Measurements from ENCODE around the gene PLRG1. TPM values are rescaled to one million over a fixed set of nuclear protein-coding genes. Genes with fewer than 3 reads are reported as not detected.
A peak's percentile ranks its signal among the peaks of the same experiment; 100 is the strongest.
"Not testable (repeated sequence)": the region's sequence is repeated elsewhere in the genome, so short reads cannot be mapped to it uniquely, and the experiment has no call there.

PLRG1 gene
- total RNA-seq (2021; fragmentation: NEBNext Ultra II Directional; extraction: Animal tissue kit (Norgen Biotek cat#: 25700)), result 100 to 1,000 TPM in 1 of 6 experiments, 10 to 100 TPM in 5; 93.8 to 101 (median 95.3) TPM
- long read RNA-seq, transcript PLRG1-202 (15 exons, 3,351 nt), result major isoform, 80 of 101 reads
- long read RNA-seq, partial matches to known transcripts, result 14 of 101 reads
- long read RNA-seq, other reads (novel, unspliced or antisense), result 6 of 101 reads

- Mint-ChIP-seq H3K4me3 (peak within 1 kb of the TSS; percentile 97), H3K27ac (peak within 1 kb of the TSS; percentile 93), H3K27me3 (ENCODE audit: insufficient read depth) (peaks cover 1% of the 10 kb centered on the region; the same call in 1 of the 2 replicates), H3K4me1 (ENCODE audit: low read depth) (peaks cover 20% of the 10 kb centered on the region), H3K9me3 (no peaks in the 10 kb centered on the region), H3K36me3 (ENCODE audit: low read depth) (peaks cover 15% of the 10 kb centered on the region; the same call in 1 of the 2 replicates)
- TF ChIP-seq, protein P1, sequence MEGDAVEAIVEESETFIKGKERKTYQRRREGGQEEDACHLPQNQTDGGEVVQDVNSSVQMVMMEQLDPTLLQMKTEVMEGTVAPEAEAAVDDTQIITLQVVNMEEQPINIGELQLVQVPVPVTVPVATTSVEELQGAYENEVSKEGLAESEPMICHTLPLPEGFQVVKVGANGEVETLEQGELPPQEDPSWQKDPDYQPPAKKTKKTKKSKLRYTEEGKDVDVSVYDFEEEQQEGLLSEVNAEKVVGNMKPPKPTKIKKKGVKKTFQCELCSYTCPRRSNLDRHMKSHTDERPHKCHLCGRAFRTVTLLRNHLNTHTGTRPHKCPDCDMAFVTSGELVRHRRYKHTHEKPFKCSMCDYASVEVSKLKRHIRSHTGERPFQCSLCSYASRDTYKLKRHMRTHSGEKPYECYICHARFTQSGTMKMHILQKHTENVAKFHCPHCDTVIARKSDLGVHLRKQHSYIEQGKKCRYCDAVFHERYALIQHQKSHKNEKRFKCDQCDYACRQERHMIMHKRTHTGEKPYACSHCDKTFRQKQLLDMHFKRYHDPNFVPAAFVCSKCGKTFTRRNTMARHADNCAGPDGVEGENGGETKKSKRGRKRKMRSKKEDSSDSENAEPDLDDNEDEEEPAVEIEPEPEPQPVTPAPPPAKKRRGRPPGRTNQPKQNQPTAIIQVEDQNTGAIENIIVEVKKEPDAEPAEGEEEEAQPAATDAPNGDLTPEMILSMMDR (IDR thresholded peaks at IDR 0.05), result no peak
- DNase-seq, result peak; percentile 93
Measured at GRCh38 chr4:154549894-154550790, at the start of gene PLRG1. Gene PLRG1, minus strand, starts transcription at chr4:154550400. Its CDS starts 92 bp downstream, at chr4:154550308.

GRCh38 chr4:154597798-154598774 is 47.9 kb upstream of the PLRG1 start:
- Mint-ChIP-seq H3K27me3 (ENCODE audit: insufficient read depth) (peaks cover 2% of the 10 kb centered on the region), H3K36me3 (ENCODE audit: low read depth) (no peaks in the 10 kb centered on the region), H3K4me1 (ENCODE audit: low read depth) (no peaks in the 10 kb centered on the region), H3K9me3 (no peaks in the 10 kb centered on the region), H3K4me3 (no peak overlapping the region), H3K27ac (no peak overlapping the region)
- DNase-seq, result no peak
- TF ChIP-seq, protein P1 (IDR thresholded peaks at IDR 0.05), result no peak

GRCh38 chr4:154597281-154597680 is 47.1 kb upstream of the PLRG1 start:
- not testable (repeated sequence) for H3K36me3 Mint-ChIP-seq (ENCODE audit: low read depth); H3K4me3 Mint-ChIP-seq; H3K27me3 Mint-ChIP-seq (ENCODE audit: insufficient read depth); H3K9me3 Mint-ChIP-seq; H3K27ac Mint-ChIP-seq; DNase-seq; H3K4me1 Mint-ChIP-seq (ENCODE audit: low read depth)

GRCh38 chr4:154595807-154596206 is 45.6 kb upstream of the PLRG1 start:
- Mint-ChIP-seq H3K4me3 (no peak overlapping the region), H3K9me3 (no peaks in the 10 kb centered on the region), H3K36me3 (ENCODE audit: low read depth) (no peaks in the 10 kb centered on the region), H3K27ac (no peak overlapping the region), H3K27me3 (ENCODE audit: insufficient read depth) (peaks cover 2% of the 10 kb centered on the region), H3K4me1 (ENCODE audit: low read depth) (no peaks in the 10 kb centered on the region)
- TF ChIP-seq, protein P1 (IDR thresholded peaks at IDR 0.05), result no peak
- no peak for DNase-seq

DNA sequence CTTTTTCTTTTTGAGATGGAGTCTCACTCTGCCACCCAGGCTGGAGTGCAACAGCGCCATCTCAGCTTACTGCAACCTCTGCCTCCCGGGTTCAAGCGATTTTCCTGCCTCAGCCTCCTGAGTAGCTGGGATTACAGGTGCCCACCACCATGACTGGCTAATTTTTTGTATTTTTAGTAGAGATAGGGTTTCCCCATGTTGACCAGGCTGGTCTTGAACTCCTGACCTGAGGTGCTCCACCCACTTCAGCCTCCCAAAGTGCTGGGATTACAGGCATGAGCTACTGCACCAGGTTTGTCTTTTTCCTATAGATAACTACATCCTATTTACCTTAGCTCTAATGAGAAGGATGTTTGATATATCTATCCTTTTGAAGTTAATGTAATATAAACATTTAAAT is 44.1 kb upstream of the PLRG1 start:
- DNase-seq; H3K36me3 Mint-ChIP-seq (ENCODE audit: low read depth); H3K4me1 Mint-ChIP-seq (ENCODE audit: low read depth); H3K27me3 Mint-ChIP-seq (ENCODE audit: insufficient read depth); H3K4me3 Mint-ChIP-seq; H3K9me3 Mint-ChIP-seq; H3K27ac Mint-ChIP-seq: not testable (repeated sequence)

DNA sequence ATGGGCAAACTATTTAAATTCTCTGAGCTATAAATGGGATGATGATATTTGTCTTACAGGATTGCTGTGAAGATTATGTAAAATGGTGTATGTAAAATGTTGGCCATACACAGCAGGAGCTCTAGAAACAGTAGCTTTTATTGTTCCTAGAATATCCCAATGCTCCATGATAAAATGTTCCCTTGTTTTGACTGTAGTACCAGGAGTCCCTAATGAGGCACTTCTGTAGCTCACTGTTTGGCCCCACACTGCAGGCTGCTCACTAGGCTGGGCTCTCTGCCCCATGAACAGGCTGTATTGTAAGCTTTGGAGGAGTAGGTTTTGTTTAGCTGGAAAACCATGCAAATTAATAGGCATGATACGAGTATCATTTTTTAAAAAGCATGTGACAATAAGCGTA is 43.7 kb upstream of the PLRG1 start:
- Mint-ChIP-seq H3K4me1 (ENCODE audit: low read depth) (no peaks in the 10 kb centered on the region), H3K27ac (no peak overlapping the region), H3K36me3 (ENCODE audit: low read depth) (no peaks in the 10 kb centered on the region), H3K9me3 (no peaks in the 10 kb centered on the region), H3K4me3 (no peak overlapping the region), H3K27me3 (ENCODE audit: insufficient read depth) (peaks cover 2% of the 10 kb centered on the region)
- TF ChIP-seq, protein P1 (IDR thresholded peaks at IDR 0.05), result no peak
- DNase-seq, result no peak
